Measurements from ENCODE around the gene CIBAR2. TPM values are rescaled to one million over a fixed set of nuclear protein-coding genes. Genes with fewer than 3 reads are reported as not detected.

Gene CIBAR2
- total RNA-seq, 1 donor from 2014 or later: not detected

- DNase-seq (ENCODE audit: low read depth): no peak
- no peak for TF ChIP-seq CTCF (IDR thresholded peaks at IDR 0.05; ENCODE audit: insufficient read depth, low read length, poor library complexity, severe bottlenecking)
- Histone ChIP-seq H3K4me3 (ENCODE audit: low read depth, low read length) (no peak overlapping the region), H3K27me3 (ENCODE audit: control insufficient read depth, insufficient read depth, low read length) (peaks cover 11% of the 10 kb centered on the region), H3K36me3 (ENCODE audit: control insufficient read depth, insufficient read depth, low read length) (no peaks in the 10 kb centered on the region)
These were observed 21.3 kb downstream of the CIBAR2 start for GRCh38 chr16:85090873-85091521.

GRCh38 chr16:85090181-85090580 is 22.1 kb downstream of the CIBAR2 start:
- peaks cover 11% of the 10 kb centered on the region for H3K27me3 ChIP-seq (ENCODE audit: control insufficient read depth, insufficient read depth, low read length)
- H3K4me3 ChIP-seq (ENCODE audit: low read depth, low read length): no peak overlapping the region
- TF ChIP-seq CTCF (IDR thresholded peaks at IDR 0.05; ENCODE audit: insufficient read depth, low read length, poor library complexity, severe bottlenecking): no peak
- DNase-seq (ENCODE audit: low read depth): no peak
- H3K36me3 ChIP-seq (ENCODE audit: control insufficient read depth, insufficient read depth, low read length): no peaks in the 10 kb centered on the region

- no peak for DNase-seq (ENCODE audit: low read depth)
- no peak for TF ChIP-seq CTCF (IDR thresholded peaks at IDR 0.05; ENCODE audit: insufficient read depth, low read length, poor library complexity, severe bottlenecking)
- Histone ChIP-seq H3K4me3 (ENCODE audit: low read depth, low read length) (no peak overlapping the region), H3K27me3 (ENCODE audit: control insufficient read depth, insufficient read depth, low read length) (peaks cover 5% of the 10 kb centered on the region), H3K36me3 (ENCODE audit: control insufficient read depth, insufficient read depth, low read length) (no peaks in the 10 kb centered on the region)
These were observed 22.7 kb downstream of the CIBAR2 start for GRCh38 chr16:85089525-85089924.

GRCh38 chr16:85088570-85089199 is 23.6 kb downstream of the CIBAR2 start:
- Histone ChIP-seq H3K27me3 (ENCODE audit: control insufficient read depth, insufficient read depth, low read length) (peaks cover 4% of the 10 kb centered on the region), H3K4me3 (ENCODE audit: low read depth, low read length) (no peak overlapping the region), H3K36me3 (ENCODE audit: control insufficient read depth, insufficient read depth, low read length) (no peaks in the 10 kb centered on the region)
- TF ChIP-seq CTCF (IDR thresholded peaks at IDR 0.05; ENCODE audit: insufficient read depth, low read length, poor library complexity, severe bottlenecking): no peak
- no peak for DNase-seq (ENCODE audit: low read depth)

GRCh38 chr16:85087899-85088569 is 24.2 kb downstream of the CIBAR2 start:
- no peak overlapping the region for H3K4me3 ChIP-seq (ENCODE audit: low read depth, low read length)
- no peak for TF ChIP-seq CTCF (IDR thresholded peaks at IDR 0.05; ENCODE audit: insufficient read depth, low read length, poor library complexity, severe bottlenecking)
- DNase-seq (ENCODE audit: low read depth): no peak
- peaks cover 5% of the 10 kb centered on the region for H3K27me3 ChIP-seq (ENCODE audit: control insufficient read depth, insufficient read depth, low read length)
- no peaks in the 10 kb centered on the region for H3K36me3 ChIP-seq (ENCODE audit: control insufficient read depth, insufficient read depth, low read length)
